Measurements from ENCODE around the gene GALNT18. TPM values are rescaled to one million over a fixed set of nuclear protein-coding genes. Genes with fewer than 3 reads are reported as not detected.
A peak's percentile ranks its signal among the peaks of the same experiment; 100 is the strongest.

Gene GALNT18
- total and polyA plus RNA-seq, 4 donors, result 2.1 to 11.0 (median 3.8) TPM

DNA sequence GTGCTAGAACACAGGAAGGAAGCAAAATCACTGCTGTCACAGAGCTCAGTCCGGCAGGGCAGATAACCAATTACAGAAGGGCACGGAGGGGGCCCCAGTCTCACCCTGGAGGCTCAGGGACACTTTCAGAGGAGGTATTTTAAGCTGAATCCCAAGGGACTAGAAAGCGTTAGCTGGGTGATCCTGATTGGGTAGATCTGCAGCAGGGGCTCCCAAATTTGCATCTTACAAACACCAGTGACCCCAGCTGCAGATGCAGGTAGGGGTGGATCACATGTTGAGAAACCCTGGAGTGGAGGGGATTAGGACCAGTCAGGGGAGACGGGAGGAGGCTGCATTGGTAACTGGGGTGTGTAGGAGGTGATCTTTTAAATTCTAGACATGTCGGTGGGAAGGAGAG is 360.2 kb downstream of the GALNT18 start (continued):
- TF ChIP-seq, protein P1, sequence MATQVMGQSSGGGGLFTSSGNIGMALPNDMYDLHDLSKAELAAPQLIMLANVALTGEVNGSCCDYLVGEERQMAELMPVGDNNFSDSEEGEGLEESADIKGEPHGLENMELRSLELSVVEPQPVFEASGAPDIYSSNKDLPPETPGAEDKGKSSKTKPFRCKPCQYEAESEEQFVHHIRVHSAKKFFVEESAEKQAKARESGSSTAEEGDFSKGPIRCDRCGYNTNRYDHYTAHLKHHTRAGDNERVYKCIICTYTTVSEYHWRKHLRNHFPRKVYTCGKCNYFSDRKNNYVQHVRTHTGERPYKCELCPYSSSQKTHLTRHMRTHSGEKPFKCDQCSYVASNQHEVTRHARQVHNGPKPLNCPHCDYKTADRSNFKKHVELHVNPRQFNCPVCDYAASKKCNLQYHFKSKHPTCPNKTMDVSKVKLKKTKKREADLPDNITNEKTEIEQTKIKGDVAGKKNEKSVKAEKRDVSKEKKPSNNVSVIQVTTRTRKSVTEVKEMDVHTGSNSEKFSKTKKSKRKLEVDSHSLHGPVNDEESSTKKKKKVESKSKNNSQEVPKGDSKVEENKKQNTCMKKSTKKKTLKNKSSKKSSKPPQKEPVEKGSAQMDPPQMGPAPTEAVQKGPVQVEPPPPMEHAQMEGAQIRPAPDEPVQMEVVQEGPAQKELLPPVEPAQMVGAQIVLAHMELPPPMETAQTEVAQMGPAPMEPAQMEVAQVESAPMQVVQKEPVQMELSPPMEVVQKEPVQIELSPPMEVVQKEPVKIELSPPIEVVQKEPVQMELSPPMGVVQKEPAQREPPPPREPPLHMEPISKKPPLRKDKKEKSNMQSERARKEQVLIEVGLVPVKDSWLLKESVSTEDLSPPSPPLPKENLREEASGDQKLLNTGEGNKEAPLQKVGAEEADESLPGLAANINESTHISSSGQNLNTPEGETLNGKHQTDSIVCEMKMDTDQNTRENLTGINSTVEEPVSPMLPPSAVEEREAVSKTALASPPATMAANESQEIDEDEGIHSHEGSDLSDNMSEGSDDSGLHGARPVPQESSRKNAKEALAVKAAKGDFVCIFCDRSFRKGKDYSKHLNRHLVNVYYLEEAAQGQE (IDR thresholded peaks at IDR 0.05), result no peak
- TF ChIP-seq YY1 (IDR thresholded peaks at IDR 0.05), result no peak

DNA sequence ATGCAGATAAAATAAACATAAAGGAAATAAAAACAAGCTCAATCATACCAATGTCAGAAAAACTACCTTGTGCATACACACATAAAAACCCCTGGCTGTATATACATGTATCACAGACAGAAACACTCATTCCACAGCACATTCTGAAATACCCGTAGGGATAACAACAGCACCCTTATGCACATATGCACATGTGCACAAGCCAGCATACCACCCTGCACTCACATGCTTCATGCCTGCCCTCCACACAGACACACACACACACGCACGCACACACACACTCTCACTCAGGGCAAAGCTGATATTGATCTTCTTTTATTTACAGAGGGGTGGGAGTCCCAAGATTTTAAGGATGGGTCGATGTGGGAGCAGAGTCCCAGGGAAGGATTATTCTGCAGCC is 360.9 kb downstream of the GALNT18 start:
- no peak for DNase-seq (ENCODE audit: low spot score)
- TF ChIP-seq NR2F2 (IDR thresholded peaks at IDR 0.05), result no peak
- no peak for TF ChIP-seq HNF4A (conservative IDR thresholded peaks at IDR 0.05)
- no peak for TF ChIP-seq JUND (IDR thresholded peaks at IDR 0.05)
- no peak for TF ChIP-seq GABPA (IDR thresholded peaks at IDR 0.05 in 1 of 2, conservative IDR thresholded peaks at IDR 0.05 in 1 of 2)
- no peak for TF ChIP-seq RXRA (IDR thresholded peaks at IDR 0.05)
- no peak for TF ChIP-seq SP1 (IDR thresholded peaks at IDR 0.05)
- Histone ChIP-seq H3K36me3 (ENCODE audit: control insufficient read depth in 4 of 4, insufficient read depth in 3 of 4, low read depth in 1 of 4, low read length in 3 of 4) (peaks cover 0 to 2% (median 0%) of the 10 kb centered on the region in 4 donors), H3K27ac (ENCODE audit: low read depth in 1 of 2, low read length in 2 of 2) (no peak overlapping the region), H3K9ac (ENCODE audit: low read depth in 1 of 2, low read length in 2 of 2) (no peak overlapping the region), H3K4me3 (ENCODE audit: low read depth in 1 of 3, low read length in 3 of 3) (no peak overlapping the region), H3K9me3 (ENCODE audit: control insufficient read depth in 4 of 4, low read length in 3 of 4) (no peaks in the 10 kb centered on the region), H3K27me3 (ENCODE audit: control insufficient read depth in 4 of 4, insufficient read depth in 4 of 4, low read length in 3 of 4) (no peaks in the 10 kb centered on the region), H3K4me1 (ENCODE audit: control insufficient read depth in 4 of 4, insufficient read depth in 4 of 4, low read length in 3 of 4) (no peaks in the 10 kb centered on the region)
- 72% methylated on average over 4 of the region's 4 CpGs for WGBS

DNA sequence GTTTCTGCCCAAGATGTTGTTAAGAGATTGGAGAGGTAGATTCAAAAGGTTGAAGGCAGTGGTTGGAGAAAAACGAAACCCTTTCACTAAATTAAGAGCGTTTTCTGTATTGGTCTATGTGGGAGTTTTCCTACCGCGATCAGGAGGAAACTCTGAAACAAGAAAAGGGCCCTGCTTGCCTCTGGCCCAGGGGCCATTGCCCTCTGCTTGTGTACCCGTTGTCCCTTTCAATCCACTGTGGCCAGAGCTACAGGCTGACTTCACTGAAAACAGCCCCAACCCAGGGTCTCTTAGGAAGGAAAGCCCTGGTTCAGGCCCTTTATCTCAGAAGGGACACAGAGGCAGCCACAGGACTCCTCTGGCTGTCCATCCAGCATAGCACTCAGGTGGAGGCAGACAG is 367.8 kb downstream of the GALNT18 start:
- H3K9ac ChIP-seq (ENCODE audit: low read depth in 1 of 2, low read length in 2 of 2), result no peak overlapping the region
- TF ChIP-seq, protein P2, sequence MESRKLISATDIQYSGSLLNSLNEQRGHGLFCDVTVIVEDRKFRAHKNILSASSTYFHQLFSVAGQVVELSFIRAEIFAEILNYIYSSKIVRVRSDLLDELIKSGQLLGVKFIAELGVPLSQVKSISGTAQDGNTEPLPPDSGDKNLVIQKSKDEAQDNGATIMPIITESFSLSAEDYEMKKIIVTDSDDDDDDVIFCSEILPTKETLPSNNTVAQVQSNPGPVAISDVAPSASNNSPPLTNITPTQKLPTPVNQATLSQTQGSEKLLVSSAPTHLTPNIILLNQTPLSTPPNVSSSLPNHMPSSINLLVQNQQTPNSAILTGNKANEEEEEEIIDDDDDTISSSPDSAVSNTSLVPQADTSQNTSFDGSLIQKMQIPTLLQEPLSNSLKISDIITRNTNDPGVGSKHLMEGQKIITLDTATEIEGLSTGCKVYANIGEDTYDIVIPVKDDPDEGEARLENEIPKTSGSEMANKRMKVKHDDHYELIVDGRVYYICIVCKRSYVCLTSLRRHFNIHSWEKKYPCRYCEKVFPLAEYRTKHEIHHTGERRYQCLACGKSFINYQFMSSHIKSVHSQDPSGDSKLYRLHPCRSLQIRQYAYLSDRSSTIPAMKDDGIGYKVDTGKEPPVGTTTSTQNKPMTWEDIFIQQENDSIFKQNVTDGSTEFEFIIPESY (IDR thresholded peaks at IDR 0.05), result no peak
- TF ChIP-seq SP1 (IDR thresholded peaks at IDR 0.05) (peak; percentile 19), RXRA (IDR thresholded peaks at IDR 0.05) (peak; percentile 72 to 78), EGR1 (IDR thresholded peaks at IDR 0.05; ENCODE audit: low read depth in 2 of 2) (no peak)
- H3K36me3 ChIP-seq (ENCODE audit: control insufficient read depth in 4 of 4, insufficient read depth in 3 of 4, low read depth in 1 of 4, low read length in 3 of 4), result no peaks in the 10 kb centered on the region
- H3K4me1 ChIP-seq (ENCODE audit: control insufficient read depth in 4 of 4, insufficient read depth in 4 of 4, low read length in 3 of 4), result no peaks in the 10 kb centered on the region
- 53% methylated on average over 5 of the region's 5 CpGs for WGBS
- DNase-seq (ENCODE audit: low spot score), result no peak
- no peaks in the 10 kb centered on the region for H3K27me3 ChIP-seq (ENCODE audit: control insufficient read depth in 4 of 4, insufficient read depth in 4 of 4, low read length in 3 of 4)
- no peak overlapping the region for H3K27ac ChIP-seq (ENCODE audit: low read depth in 1 of 2, low read length in 2 of 2)
- no peak overlapping the region for H3K4me3 ChIP-seq (ENCODE audit: low read depth in 1 of 3, low read length in 3 of 3)
- H3K9me3 ChIP-seq (ENCODE audit: control insufficient read depth in 4 of 4, low read length in 3 of 4), result no peaks in the 10 kb centered on the region

DNA sequence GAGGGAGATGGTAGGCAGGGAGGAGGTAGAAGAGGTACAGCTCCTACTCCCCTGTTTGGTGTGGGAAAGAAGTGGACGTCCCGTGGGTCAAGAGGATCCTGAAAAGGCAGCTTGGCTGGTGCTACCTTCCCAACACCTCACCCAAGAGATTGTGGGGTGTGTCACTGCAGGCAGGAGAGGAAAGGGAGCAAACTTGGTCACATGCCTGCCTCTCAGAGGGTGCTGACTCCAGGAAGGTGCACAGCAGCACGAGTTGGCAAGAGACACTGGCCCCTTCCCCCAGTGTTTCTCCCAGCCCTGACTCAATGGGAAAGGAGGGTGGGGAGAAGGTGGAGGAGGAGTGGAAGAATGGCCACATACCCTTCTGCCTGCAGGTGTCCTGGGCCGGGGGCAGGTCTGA is 368.3 kb downstream of the GALNT18 start:
- Histone ChIP-seq H3K9me3 (ENCODE audit: control insufficient read depth in 4 of 4, low read length in 3 of 4) (no peaks in the 10 kb centered on the region), H3K4me1 (ENCODE audit: control insufficient read depth in 4 of 4, insufficient read depth in 4 of 4, low read length in 3 of 4) (no peaks in the 10 kb centered on the region), H3K27me3 (ENCODE audit: control insufficient read depth in 4 of 4, insufficient read depth in 4 of 4, low read length in 3 of 4) (no peaks in the 10 kb centered on the region), H3K27ac (ENCODE audit: low read depth in 1 of 2, low read length in 2 of 2) (no peak overlapping the region), H3K9ac (ENCODE audit: low read depth in 1 of 2, low read length in 2 of 2) (no peak overlapping the region), H3K36me3 (ENCODE audit: control insufficient read depth in 4 of 4, insufficient read depth in 3 of 4, low read depth in 1 of 4, low read length in 3 of 4) (no peaks in the 10 kb centered on the region), H3K4me3 (ENCODE audit: low read depth in 1 of 3, low read length in 3 of 3) (no peak overlapping the region)
- 71% methylated on average over 4 of the region's 4 CpGs for WGBS
- TF ChIP-seq JUND (IDR thresholded peaks at IDR 0.05), result no peak
- TF ChIP-seq, protein P3, sequence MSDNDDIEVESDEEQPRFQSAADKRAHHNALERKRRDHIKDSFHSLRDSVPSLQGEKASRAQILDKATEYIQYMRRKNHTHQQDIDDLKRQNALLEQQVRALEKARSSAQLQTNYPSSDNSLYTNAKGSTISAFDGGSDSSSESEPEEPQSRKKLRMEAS (IDR thresholded peaks at IDR 0.05), result no peak
- TF ChIP-seq FOXA2 (IDR thresholded peaks at IDR 0.05), result no peak
- TF ChIP-seq TAF1 (conservative IDR thresholded peaks at IDR 0.05), result no peak
- TF ChIP-seq RAD21 (IDR thresholded peaks at IDR 0.05), result no peak
- TF ChIP-seq, protein P1 (IDR thresholded peaks at IDR 0.05), result no peak
- TF ChIP-seq GABPA (IDR thresholded peaks at IDR 0.05 in 1 of 2, conservative IDR thresholded peaks at IDR 0.05 in 1 of 2), result no peak
- no peak for TF ChIP-seq RXRA (IDR thresholded peaks at IDR 0.05)
- no peak for DNase-seq (ENCODE audit: low spot score)

All from liver (tissue), 9 donors.